GM18868 (cell line): ENCODE data around the gene CTDP1.

ENCODE experiments used
- ATAC-seq: cut with Tn5 transposase; IDR thresholded peaks from one replicate; pipeline ENCODE4 v1.9.1; 2021; ENCODE audit warnings: mild to moderate bottlenecking, moderate library complexity; ENCODE audit not compliant: unreplicated experiment

CTDP1 gene

DNA sequence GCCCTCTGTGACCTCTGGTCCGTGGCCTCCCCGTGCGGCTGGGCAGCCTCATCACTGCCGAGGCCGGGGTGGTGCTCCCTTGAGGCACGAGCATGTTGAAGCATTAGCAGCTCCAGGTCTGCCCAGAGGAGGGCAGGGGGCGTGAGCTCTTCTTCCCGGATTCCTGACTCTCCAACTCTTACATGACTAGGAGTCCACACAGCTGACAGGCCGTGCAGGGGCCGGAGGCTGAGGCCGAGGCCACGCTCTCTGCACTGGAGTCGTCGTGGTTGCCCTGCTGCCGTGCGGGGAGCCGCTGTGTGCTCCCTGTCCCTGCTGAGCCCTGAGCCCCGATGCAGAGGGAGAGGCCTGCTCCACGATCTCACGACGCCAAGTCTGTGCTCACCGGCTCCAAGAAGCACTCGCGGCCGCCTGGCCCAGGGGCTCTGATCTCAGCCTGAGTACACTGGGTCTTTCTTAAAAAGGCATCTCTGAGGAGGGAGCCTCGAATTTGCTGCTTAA is 98.7 kb downstream of the CTDP1 start:
- no peak for ATAC-seq

DNA sequence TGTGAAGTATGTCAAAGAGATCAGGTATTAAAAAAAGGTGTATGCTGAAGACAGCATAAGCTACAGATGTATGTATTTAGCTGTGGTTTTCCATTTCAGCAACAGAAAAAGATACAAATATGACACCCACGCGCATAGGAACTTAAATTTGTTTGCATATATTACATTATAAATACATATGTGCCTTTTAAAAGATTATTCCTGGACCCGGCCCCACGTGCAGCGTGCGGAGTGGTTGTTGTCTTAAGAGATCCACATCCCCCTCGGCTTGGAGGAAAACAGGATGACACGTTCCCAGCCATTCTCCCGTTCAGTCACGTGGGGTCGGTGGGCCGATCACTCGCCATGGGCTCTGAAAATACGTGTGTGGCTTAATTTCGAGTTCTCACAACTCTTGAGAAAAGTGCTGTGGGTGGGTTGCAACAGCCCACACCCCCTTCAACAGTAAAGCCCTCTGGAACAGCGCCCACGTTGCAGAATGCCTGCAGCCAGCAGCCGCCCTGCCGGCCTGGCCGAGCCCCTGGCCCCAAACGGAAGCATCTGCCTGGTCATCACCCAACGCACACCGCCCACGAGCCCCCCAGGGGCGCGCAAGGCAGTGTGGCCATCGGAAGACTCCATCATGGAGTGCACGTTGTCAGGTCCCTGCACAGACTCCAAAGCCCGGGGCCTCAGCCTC is 99.6 kb downstream of the CTDP1 start:
- no peak for ATAC-seq

DNA sequence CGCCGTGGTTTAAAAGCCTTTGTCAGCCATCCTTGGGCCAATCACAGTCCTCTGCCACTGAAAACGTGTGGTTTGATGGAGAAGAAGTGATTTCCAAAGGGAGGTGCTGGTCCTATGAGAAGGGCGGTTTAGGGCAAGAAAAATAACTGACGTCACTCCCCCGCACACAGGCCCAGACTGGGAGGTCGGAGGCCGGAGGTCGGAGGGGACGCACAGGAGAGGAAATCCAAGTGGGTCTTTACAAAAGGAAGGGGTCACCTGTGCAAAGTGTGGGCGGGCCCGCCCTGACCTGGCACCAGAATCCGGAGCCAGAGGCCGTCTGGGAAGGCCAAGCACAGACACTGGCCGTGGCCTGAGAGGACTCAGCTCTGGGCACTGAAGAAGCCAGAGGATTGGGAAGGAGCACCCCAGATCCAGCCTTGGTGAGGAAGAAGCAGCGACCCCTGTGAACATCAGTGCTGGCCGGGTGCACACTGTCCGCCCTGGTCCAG is 100.1 kb downstream of the CTDP1 start:
- ATAC-seq, result no peak

- ATAC-seq, result no peak
Measured at GRCh38 chr18:79780547-79780946, 100.9 kb downstream of the CTDP1 start.

- ATAC-seq, result no peak
Measured at GRCh38 chr18:79781331-79781941, 101.8 kb downstream of the CTDP1 start.

DNA sequence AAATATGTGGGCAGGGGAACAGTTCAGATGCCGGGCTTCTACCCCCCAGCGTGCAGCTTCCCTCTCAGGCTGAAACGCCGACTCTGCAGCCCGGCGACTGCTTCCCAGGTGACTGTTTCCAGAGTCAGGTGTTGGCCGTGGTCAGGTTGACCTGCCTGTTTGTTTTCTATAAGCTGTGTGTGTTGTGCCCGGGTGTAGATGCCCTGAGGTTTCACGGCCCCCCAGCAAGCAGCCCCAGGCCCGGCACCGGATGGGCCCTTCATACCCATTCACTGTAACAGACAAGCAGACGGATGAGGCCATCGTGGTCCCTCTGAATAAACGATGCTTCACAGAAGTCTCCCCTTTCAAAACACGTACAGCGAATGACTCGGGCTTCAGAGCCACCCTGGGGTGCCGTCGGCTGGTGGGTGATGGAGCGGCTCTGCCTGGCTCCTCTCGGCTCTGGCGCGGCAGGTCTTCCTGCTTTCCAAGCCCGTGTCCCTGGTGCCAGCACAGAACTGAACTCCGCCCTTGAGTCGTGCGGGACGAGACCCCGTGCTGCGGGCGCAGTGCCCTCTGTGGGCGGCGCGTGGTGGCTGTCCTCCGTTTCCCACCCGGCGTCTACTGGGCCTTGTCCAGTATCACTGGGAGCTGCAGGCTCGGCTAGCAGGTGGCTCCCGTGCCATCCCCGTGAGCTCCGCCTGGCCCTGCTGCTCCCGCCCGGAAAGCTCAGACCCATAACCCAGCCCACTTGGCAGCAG is 103.1 kb downstream of the CTDP1 start:
- no peak for ATAC-seq

- ATAC-seq, result no peak
Measured at GRCh38 chr18:79784071-79784913, 104.7 kb downstream of the CTDP1 start.

DNA sequence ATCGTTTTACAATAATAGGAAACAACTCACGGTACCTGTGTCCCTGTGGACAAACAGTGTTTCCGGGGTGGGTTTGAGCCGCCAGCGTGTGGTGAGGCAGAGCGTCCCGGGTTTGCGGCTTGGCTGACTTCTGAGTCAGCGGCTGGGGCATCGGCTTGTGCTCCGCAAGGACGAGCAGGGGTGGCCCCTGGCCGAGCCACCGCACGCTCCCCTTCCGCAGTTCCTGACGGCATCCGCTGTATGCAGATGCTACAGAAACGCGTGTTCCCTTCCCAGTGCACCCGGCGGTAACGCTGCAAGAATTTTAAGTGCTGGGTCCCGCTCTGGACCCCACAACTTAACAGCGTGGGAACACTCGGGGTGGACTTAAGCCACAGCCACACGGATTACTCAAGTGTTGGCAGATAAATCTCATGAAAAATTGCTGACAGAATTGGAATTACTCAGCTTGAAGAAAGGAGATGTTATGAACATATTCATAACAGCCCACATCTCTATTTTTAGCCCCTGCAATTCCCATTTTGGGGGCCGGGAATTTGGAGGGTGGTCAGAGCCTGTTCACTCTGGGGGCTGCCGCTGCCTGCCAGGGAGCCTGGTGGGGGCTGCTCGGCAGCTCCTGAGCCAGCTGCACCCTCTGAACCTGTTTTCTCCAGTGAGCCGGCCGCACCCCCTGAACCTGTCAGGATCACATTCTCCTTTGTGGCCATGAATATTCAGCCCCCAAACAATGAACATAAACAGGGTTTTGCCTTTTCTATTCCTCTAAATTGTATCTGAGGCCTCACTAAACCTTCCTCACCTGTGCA is 105.6 kb downstream of the CTDP1 start:
- no peak for ATAC-seq

- ATAC-seq, result no peak
Measured at GRCh38 chr18:79785831-79786230, 106.2 kb downstream of the CTDP1 start.

DNA sequence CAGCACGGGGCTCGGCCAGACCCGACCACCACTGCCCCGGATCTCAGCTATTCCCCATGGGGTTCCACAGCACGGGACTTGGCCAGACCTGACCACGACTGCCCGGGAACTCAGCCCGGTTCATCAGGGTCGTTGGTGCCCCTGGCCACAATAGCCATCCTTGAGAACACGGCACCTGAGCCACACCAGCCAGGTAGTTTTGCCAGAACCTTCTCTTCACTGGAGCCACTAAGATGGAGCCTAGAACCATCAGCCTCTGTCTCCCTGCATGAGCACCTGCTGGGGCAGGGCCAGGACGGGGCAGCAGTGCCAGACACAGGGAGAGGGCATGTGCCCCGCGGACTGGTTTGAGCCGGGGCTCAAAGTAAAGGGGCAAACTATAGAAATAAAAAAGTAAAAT is 106.7 kb downstream of the CTDP1 start:
- no peak for ATAC-seq

- ATAC-seq, result no peak
Measured at GRCh38 chr18:79786786-79787526, 107.4 kb downstream of the CTDP1 start.

DNA sequence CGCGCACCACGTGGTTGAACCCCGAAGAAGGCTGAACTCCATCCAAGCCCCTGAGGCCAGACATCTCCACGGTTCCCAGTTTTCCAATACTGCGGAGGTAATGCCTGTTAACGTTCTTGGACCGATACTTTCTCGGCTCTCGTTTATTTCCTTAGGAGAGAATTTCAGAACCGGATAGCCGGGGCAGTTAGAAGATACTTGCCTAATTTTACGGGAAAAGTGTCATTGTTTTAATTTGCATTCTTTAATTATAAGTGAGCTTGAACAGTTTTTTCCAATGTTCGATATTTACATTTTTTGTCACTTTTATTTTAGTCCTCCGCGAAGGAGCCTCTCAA is 107.9 kb downstream of the CTDP1 start:
- ATAC-seq, result no peak

- no peak for ATAC-seq
Measured at GRCh38 chr18:79787865-79788733, 108.5 kb downstream of the CTDP1 start.

DNA sequence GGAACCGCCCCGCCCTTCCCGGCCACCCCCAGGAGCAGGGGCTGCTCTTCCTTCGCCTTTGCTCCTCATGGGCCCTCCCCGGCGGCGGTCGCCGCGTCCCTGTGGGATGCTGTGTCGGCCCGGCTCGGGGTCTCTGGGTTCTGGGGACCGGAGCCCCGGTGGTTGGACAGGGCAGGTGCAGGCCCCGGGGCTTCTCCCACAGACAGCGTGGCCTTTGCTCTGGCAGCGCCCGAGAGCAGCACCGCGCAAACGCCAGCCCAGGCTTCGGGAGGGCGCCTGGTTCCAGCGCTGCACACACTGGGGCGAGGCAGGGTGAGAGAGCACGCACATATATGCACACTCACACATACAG is 109.1 kb downstream of the CTDP1 start:
- no peak for ATAC-seq

DNA sequence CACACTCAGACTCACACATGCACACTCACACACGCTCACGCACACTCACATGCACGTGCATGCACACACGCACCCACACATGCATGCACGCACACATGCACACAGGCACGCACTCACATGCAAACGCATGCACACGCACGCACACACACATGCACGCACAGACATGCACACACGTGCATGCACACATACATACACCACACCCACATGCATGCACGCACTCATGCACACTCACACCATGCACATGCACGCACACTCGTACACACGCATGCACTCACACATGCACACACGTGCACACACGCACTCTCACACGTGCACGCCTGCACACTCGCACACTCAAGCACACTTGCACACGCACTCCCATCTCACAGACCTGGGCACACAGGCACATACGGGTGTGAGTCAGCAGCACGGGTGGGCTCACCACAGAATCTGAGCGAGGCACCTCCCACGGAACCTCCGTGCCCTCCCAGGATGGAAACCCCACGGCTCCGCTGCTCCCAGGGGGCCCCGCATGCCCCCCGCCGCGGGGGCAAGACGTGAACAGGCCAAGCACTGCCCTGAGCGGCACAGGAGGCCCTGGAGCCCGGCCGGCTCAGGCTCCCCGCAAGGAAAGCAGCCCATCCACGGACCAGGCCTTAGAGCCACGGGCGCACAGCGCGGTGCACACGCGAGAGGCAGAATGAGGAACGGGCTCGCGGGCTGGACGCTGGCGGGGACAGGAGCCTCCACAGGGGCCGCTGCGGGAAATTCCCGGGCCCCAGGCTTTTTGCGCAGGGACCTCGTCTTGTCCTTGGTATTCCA is 109.7 kb downstream of the CTDP1 start:
- ATAC-seq, result no peak

GRCh38 chr18:79789901-79790890 is 110.6 kb downstream of the CTDP1 start:
- ATAC-seq, result no peak
